Activated T-helper 1 cell treated with anti-CD3 and anti-CD28 coated beads, Interleukin-12 subunit alpha, Interleukin-12 subunit beta, Interleukin-2, Interleukin-4 antibody, amounts not matched to agents 30 ng/mL and 10 ng/mL and 1 ng/mL, durations not matched to agents 14 hours and 24 hours and 36 hours (primary cell): Measurements from ENCODE around the gene IL1RAPL2. TPM values are rescaled to one million over a fixed set of nuclear protein-coding genes. Genes with fewer than 3 reads are reported as not detected.

Source experiments
- DNase-seq: peaks from one replicate; pipeline ENCODE4 v3.0.0; 2021; ENCODE audit warnings: low spot score
- H3K27ac Mint-ChIP-seq: one replicate; pipeline ENCODE4 v1.8.0; 2021; ENCODE audit warnings: mild to moderate bottlenecking, mixed read lengths
- H3K27me3 Mint-ChIP-seq: one replicate; pipeline ENCODE4 v1.8.0; 2022; ENCODE audit warnings: mild to moderate bottlenecking, moderate library complexity, mixed read lengths; ENCODE audit not compliant: insufficient read depth
- H3K36me3 Mint-ChIP-seq: one replicate; pipeline ENCODE4 v1.8.0; 2021; ENCODE audit warnings: low read depth, mixed read lengths
- H3K4me1 Mint-ChIP-seq: one replicate; pipeline ENCODE4 v1.8.0; 2021; ENCODE audit warnings: low read depth, mixed read lengths
- H3K4me3 Mint-ChIP-seq: one replicate; pipeline ENCODE4 v1.8.0; 2021; ENCODE audit warnings: mild to moderate bottlenecking, moderate library complexity, mixed read lengths
- H3K9me3 Mint-ChIP-seq: one replicate; pipeline ENCODE4 v1.8.0; 2021; ENCODE audit warnings: mixed read lengths
- intact Hi-C: fragments of 100-400 bp; cut with micrococcal nuclease; formaldehyde crosslinking; loops from one replicate; pipeline ENCODE4 v1.15.1; 2024
- total RNA-seq: library from RNA; stranded (reverse); gene quantifications from 2 replicates; pipeline ENCODE4 v1.2.3, GENCODE V29; 2022

IL1RAPL2 gene
- total RNA-seq, 1 donor from 2014 or later = not detected

- H3K4me1 Mint-ChIP-seq = no peaks in the 10 kb centered on the region
- H3K27me3 Mint-ChIP-seq = no peaks in the 10 kb centered on the region
Measured at GRCh38 chrX:105502336-105502735, 936.3 kb downstream of the IL1RAPL2 start.

GRCh38 chrX:105515561-105515960 lies 949.6 kb downstream of the IL1RAPL2 start:
- no peak overlapping the region for H3K4me3 Mint-ChIP-seq
- H3K36me3 Mint-ChIP-seq = no peaks in the 10 kb centered on the region
- H3K9me3 Mint-ChIP-seq = no peaks in the 10 kb centered on the region
- H3K27ac Mint-ChIP-seq = no peak overlapping the region
- H3K4me1 Mint-ChIP-seq = no peaks in the 10 kb centered on the region
- intact Hi-C loops = no loop called here
- H3K27me3 Mint-ChIP-seq = no peaks in the 10 kb centered on the region
- no peak for DNase-seq

More at GRCh38 chrX:105502336-105502735, 936.3 kb downstream of the IL1RAPL2 start:
- Mint-ChIP-seq H3K36me3 (no peaks in the 10 kb centered on the region), H3K4me3 (no peak overlapping the region), H3K27ac (no peak overlapping the region), H3K9me3 (no peaks in the 10 kb centered on the region)
- DNase-seq = no peak
- intact Hi-C loops = no loop called here

GRCh38 chrX:105526431-105526830 lies 960.4 kb downstream of the IL1RAPL2 start:
- intact Hi-C loops = no loop called here
- Mint-ChIP-seq H3K4me1 (no peaks in the 10 kb centered on the region), H3K9me3 (no peaks in the 10 kb centered on the region), H3K36me3 (no peaks in the 10 kb centered on the region), H3K4me3 (no peak overlapping the region), H3K27ac (no peak overlapping the region), H3K27me3 (no peaks in the 10 kb centered on the region)
- no peak for DNase-seq

GRCh38 chrX:105527759-105528158 lies 961.8 kb downstream of the IL1RAPL2 start:
- H3K27me3 Mint-ChIP-seq = no peaks in the 10 kb centered on the region
- no peaks in the 10 kb centered on the region for H3K4me1 Mint-ChIP-seq
- H3K27ac Mint-ChIP-seq = no peak overlapping the region
- DNase-seq = no peak
- no peak overlapping the region for H3K4me3 Mint-ChIP-seq
- intact Hi-C loops = no loop called here
- H3K9me3 Mint-ChIP-seq = no peaks in the 10 kb centered on the region
- no peaks in the 10 kb centered on the region for H3K36me3 Mint-ChIP-seq

GRCh38 chrX:105533951-105534350 lies 968.0 kb downstream of the IL1RAPL2 start:
- H3K4me1 Mint-ChIP-seq = no peaks in the 10 kb centered on the region
- no peak overlapping the region for H3K4me3 Mint-ChIP-seq
- intact Hi-C loops = no loop called here
- H3K27me3 Mint-ChIP-seq = no peaks in the 10 kb centered on the region
- no peak overlapping the region for H3K27ac Mint-ChIP-seq
- no peak for DNase-seq
- H3K36me3 Mint-ChIP-seq = no peaks in the 10 kb centered on the region
- no peaks in the 10 kb centered on the region for H3K9me3 Mint-ChIP-seq

GRCh38 chrX:105543283-105543682 lies 977.3 kb downstream of the IL1RAPL2 start:
- Mint-ChIP-seq H3K9me3 (no peaks in the 10 kb centered on the region), H3K27me3 (no peaks in the 10 kb centered on the region), H3K4me1 (no peaks in the 10 kb centered on the region), H3K27ac (no peak overlapping the region), H3K36me3 (no peaks in the 10 kb centered on the region), H3K4me3 (no peak overlapping the region)
- intact Hi-C loops = no loop called here
- DNase-seq = no peak

- intact Hi-C loops = no loop called here
- H3K36me3 Mint-ChIP-seq = no peaks in the 10 kb centered on the region
- no peak for DNase-seq
- no peak overlapping the region for H3K4me3 Mint-ChIP-seq
- H3K27ac Mint-ChIP-seq = no peak overlapping the region
- no peaks in the 10 kb centered on the region for H3K9me3 Mint-ChIP-seq
- no peaks in the 10 kb centered on the region for H3K27me3 Mint-ChIP-seq
- no peaks in the 10 kb centered on the region for H3K4me1 Mint-ChIP-seq
Measured at GRCh38 chrX:105550043-105550663, 984.2 kb downstream of the IL1RAPL2 start.

- Mint-ChIP-seq H3K4me1 (no peaks in the 10 kb centered on the region), H3K4me3 (no peak overlapping the region), H3K27ac (no peak overlapping the region), H3K27me3 (no peaks in the 10 kb centered on the region), H3K9me3 (no peaks in the 10 kb centered on the region), H3K36me3 (no peaks in the 10 kb centered on the region)
- no peak for DNase-seq
- intact Hi-C loops = no loop called here
Measured at GRCh38 chrX:105552395-105552794, 986.4 kb downstream of the IL1RAPL2 start.

GRCh38 chrX:105553118-105553517 lies 987.1 kb downstream of the IL1RAPL2 start:
- Mint-ChIP-seq H3K4me3 (no peak overlapping the region), H3K4me1 (no peaks in the 10 kb centered on the region), H3K27ac (no peak overlapping the region), H3K9me3 (no peaks in the 10 kb centered on the region), H3K36me3 (no peaks in the 10 kb centered on the region), H3K27me3 (no peaks in the 10 kb centered on the region)
- no peak for DNase-seq
- intact Hi-C loops = no loop called here

GRCh38 chrX:105564501-105564900 lies 998.5 kb downstream of the IL1RAPL2 start:
- no peak for DNase-seq
- intact Hi-C loops = no loop called here
- Mint-ChIP-seq H3K27me3 (no peaks in the 10 kb centered on the region), H3K4me1 (no peaks in the 10 kb centered on the region), H3K27ac (no peak overlapping the region), H3K9me3 (no peaks in the 10 kb centered on the region), H3K4me3 (no peak overlapping the region), H3K36me3 (no peaks in the 10 kb centered on the region)

GRCh38 chrX:105565856-105566255 lies 999.9 kb downstream of the IL1RAPL2 start:
- Mint-ChIP-seq H3K9me3 (no peaks in the 10 kb centered on the region), H3K27ac (no peak overlapping the region), H3K4me1 (no peaks in the 10 kb centered on the region), H3K4me3 (no peak overlapping the region), H3K27me3 (no peaks in the 10 kb centered on the region), H3K36me3 (no peaks in the 10 kb centered on the region)
- DNase-seq = no peak
- intact Hi-C loops = no loop called here

GRCh38 chrX:105567082-105567481 lies 1001.1 kb downstream of the IL1RAPL2 start:
- Mint-ChIP-seq H3K4me1 (no peaks in the 10 kb centered on the region), H3K36me3 (no peaks in the 10 kb centered on the region), H3K27me3 (no peaks in the 10 kb centered on the region), H3K27ac (no peak overlapping the region), H3K4me3 (no peak overlapping the region), H3K9me3 (no peaks in the 10 kb centered on the region)
- intact Hi-C loops = no loop called here
- DNase-seq = no peak

- H3K9me3 Mint-ChIP-seq = no peaks in the 10 kb centered on the region
- no peaks in the 10 kb centered on the region for H3K36me3 Mint-ChIP-seq
- intact Hi-C loops = no loop called here
- no peaks in the 10 kb centered on the region for H3K27me3 Mint-ChIP-seq
- H3K4me3 Mint-ChIP-seq = no peak overlapping the region
- H3K27ac Mint-ChIP-seq = no peak overlapping the region
- DNase-seq = no peak
- no peaks in the 10 kb centered on the region for H3K4me1 Mint-ChIP-seq
Measured at GRCh38 chrX:105608745-105609144, 1042.7 kb downstream of the IL1RAPL2 start.

GRCh38 chrX:105609530-105609929 lies 1043.5 kb downstream of the IL1RAPL2 start:
- H3K4me3 Mint-ChIP-seq = no peak overlapping the region
- no peaks in the 10 kb centered on the region for H3K4me1 Mint-ChIP-seq
- DNase-seq = no peak
- no peak overlapping the region for H3K27ac Mint-ChIP-seq
- H3K36me3 Mint-ChIP-seq = no peaks in the 10 kb centered on the region
- intact Hi-C loops = no loop called here
- no peaks in the 10 kb centered on the region for H3K27me3 Mint-ChIP-seq
- no peaks in the 10 kb centered on the region for H3K9me3 Mint-ChIP-seq
